Prostate gland (tissue), 2 donors: ENCODE measurements around the gene LHX4. TPM values are rescaled to one million over a fixed set of nuclear protein-coding genes. Genes with fewer than 3 reads are reported as not detected.

ENCODE experiments used
- DNase-seq: peaks from one replicate; pipeline ENCODE4 v3.0.0-alpha.2; 2019; ENCODE audit warnings: low spot score
- H3K27ac ChIP-seq, 2 donors: fragments of 200-600 bp; sonication (generic); 2 replicates each; pipeline ENCODE4 v1.5.1; 2017 to 2019
- H3K27me3 ChIP-seq: fragments of 200-600 bp; sonication (generic); replicated peaks from 2 replicates; pipeline ENCODE4 v1.5.1; 2019; ENCODE audit not compliant: insufficient read depth
- H3K36me3 ChIP-seq, 2 donors: fragments of 200-600 bp; sonication (generic); 1 replicate in 1 of 2; 2 replicates in 1 of 2; pipeline versions ENCODE4 v1.5.1 to v1.8.1; 2017 to 2019
- H3K4me1 ChIP-seq: fragments of 200-600 bp; sonication (generic); replicated peaks from 2 replicates; pipeline ENCODE4 v1.5.1; 2019
- H3K4me3 ChIP-seq, 2 donors: fragments of 200-600 bp; sonication (generic); 2 replicates each; pipeline ENCODE4 v1.5.1; 2017 to 2019
- H3K9me3 ChIP-seq: fragments of 200-600 bp; sonication (generic); 2 replicates; pipeline ENCODE4 v1.5.1; 2017
- POLR2A ChIP-seq: fragments of 450-650 bp; IDR thresholded peaks from one replicate; pipeline ENCODE4 v1.6.1; 2016; ENCODE audit warnings: antibody characterized with exemption, mild to moderate bottlenecking
- POLR2AphosphoS5 ChIP-seq: sonication (generic); formaldehyde crosslinking; IDR thresholded peaks from one replicate; pipeline ENCODE4 v1.6.1; 2017; ENCODE audit warnings: antibody characterized with exemption
- WGBS: methylation state at CpG from one replicate; pipeline ENCODE4 v1.1.5; 2018; 5-methylcytosine and 5-hydroxymethylcytosine counted together
- intact Hi-C: fragments of 100-400 bp; cut with DNase I; formaldehyde crosslinking; loops from one replicate; pipeline ENCODE4 v1.14.2; 2022
- total RNA-seq, 2 donors: library from RNA; depleted of rRNA; stranded (reverse); fragments of >200 nt; gene quantifications; one replicate each; pipeline ENCODE4 v1.1.0, GENCODE V29; 2016
- TF ChIP-seq, protein P1 (sequence below), 4 experiments: fragments of 200-600 bp in 2 of 4; fragments of 450-650 bp in 2 of 4; sonication (generic) in 2 of 4; IDR thresholded peaks; 1 replicate in 3 of 4; 2 replicates in 1 of 4; pipeline ENCODE4 v1.5.1; 2016 to 2019; ENCODE audit warnings: antibody characterized with exemption in 4 of 4, mild to moderate bottlenecking in 2 of 4, moderate library complexity in 2 of 4

LHX4 gene
- total RNA-seq, 2 donors from 2014 or later = not detected

DNA sequence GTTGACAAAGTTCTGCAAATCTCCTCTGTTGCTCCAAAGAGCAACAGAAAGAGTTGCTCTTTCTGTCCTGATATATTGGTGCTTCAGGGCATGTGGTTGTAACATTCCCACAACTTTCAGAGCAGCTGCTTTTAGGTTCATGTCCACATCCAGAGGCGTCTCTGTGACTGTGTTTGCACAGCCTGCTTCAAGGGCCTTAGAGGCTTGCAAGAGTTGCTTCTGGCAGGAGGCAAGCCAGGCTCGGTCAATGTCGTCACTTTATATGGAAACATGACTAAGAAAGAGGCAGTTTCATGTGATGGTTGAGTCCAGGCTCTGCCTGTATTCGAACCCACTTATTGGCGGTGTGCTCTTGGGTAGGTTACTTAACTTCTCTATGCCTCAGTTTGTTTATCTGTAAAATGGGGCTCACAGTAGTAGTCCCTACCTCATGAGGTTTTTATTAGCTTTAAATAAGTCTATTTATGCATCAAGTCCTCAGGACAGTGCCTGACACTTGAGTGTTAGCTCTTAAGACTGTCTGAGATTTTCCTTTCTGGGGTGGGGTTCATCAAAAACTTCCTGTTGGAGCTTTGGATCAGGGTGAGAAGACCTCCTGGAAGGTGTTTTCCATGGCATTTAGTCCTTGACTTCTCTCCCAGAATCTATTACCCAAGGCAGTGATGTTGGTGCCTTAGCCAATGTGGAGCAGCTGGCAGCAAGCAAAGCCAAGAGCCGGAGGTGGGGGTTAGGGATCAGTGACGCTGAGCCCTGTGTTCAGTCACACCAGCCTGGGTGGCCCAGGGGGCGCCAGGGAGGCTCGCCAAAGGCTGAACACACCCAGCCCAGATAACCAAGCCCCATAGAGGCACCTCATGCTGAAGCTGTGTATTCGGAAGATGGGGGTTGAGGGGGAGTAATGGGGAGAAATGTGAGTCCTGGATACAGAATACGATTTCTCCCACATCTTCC, 18.9 kb downstream of the LHX4 start:
- H3K27ac ChIP-seq = no peak overlapping the region

DNA sequence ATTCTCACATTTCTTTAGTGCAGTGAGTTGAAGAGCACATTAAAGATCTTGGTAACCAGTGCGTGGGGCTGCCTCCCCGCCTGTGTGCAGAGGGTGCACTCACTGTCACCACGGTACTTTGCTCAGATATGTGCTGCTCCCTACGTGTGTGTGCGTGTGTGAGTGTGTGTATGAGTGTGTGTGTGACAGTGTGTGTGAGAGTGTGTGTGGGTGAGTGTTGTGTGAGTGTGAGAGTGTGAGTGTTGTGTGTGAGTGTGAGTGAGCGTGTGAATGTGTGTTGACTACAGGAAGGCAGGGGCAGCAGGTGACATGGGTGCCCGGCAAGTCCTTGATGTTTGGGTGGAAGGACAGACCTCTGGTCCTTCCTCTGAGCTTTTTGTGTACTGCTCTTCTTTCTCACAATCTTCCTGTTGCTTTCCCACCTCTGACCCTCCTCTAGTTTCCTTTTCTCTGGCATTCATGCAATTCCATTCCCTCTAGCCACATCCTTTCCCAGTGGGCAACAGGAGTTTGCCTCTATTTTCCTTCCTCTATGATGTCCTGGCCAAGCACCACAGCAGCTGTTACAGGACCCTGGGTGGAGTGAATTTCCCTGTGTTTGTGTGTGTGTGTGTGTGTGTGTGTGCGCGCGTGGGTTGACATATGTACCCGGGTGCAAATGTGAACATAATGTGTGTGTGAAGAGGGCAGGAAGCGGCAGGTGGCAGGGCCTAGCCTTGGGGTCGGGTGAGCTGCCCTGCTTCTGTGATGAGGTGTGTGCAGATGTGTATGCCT, 19.8 kb downstream of the LHX4 start:
- no peaks in the 10 kb centered on the region for H3K27me3 ChIP-seq
- no peak overlapping the region for H3K27ac ChIP-seq
- intact Hi-C loops = loop anchor here (5.0 kb wide), 1 partner anchor 232 kb away; no protein-coding TSS in a partner anchor
- H3K9me3 ChIP-seq = no peaks in the 10 kb centered on the region
- no peak overlapping the region for H3K4me3 ChIP-seq
- H3K4me1 ChIP-seq = no peaks in the 10 kb centered on the region
- no peaks in the 10 kb centered on the region for H3K36me3 ChIP-seq
- DNase-seq = no peak
- TF ChIP-seq, protein P1, sequence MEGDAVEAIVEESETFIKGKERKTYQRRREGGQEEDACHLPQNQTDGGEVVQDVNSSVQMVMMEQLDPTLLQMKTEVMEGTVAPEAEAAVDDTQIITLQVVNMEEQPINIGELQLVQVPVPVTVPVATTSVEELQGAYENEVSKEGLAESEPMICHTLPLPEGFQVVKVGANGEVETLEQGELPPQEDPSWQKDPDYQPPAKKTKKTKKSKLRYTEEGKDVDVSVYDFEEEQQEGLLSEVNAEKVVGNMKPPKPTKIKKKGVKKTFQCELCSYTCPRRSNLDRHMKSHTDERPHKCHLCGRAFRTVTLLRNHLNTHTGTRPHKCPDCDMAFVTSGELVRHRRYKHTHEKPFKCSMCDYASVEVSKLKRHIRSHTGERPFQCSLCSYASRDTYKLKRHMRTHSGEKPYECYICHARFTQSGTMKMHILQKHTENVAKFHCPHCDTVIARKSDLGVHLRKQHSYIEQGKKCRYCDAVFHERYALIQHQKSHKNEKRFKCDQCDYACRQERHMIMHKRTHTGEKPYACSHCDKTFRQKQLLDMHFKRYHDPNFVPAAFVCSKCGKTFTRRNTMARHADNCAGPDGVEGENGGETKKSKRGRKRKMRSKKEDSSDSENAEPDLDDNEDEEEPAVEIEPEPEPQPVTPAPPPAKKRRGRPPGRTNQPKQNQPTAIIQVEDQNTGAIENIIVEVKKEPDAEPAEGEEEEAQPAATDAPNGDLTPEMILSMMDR (IDR thresholded peaks at IDR 0.05) = no peak
- TF ChIP-seq POLR2AphosphoS5 (no peak), POLR2A (no peak)
- 87% methylated on average over 13 of the region's 13 CpGs for WGBS

More for the DNA sequence above, 18.9 kb downstream of the LHX4 start:
- 71% methylated on average over 11 of the region's 11 CpGs for WGBS
- no peak for TF ChIP-seq POLR2AphosphoS5
- no peak for TF ChIP-seq POLR2A
- TF ChIP-seq, protein P1 (IDR thresholded peaks at IDR 0.05) = no peak
- no peak for DNase-seq
- no peaks in the 10 kb centered on the region for H3K36me3 ChIP-seq
- intact Hi-C loops = no loop called here
- H3K4me3 ChIP-seq = no peak overlapping the region
- no peaks in the 10 kb centered on the region for H3K4me1 ChIP-seq
- H3K9me3 ChIP-seq = no peaks in the 10 kb centered on the region
- no peaks in the 10 kb centered on the region for H3K27me3 ChIP-seq

- H3K9me3 ChIP-seq = no peaks in the 10 kb centered on the region
- intact Hi-C loops = loop anchor here (5.0 kb wide), 1 partner anchor 232 kb away; no protein-coding TSS in a partner anchor
- WGBS = 82% methylated on average over 7 of the region's 7 CpGs
- H3K27ac ChIP-seq = no peak overlapping the region
- no peaks in the 10 kb centered on the region for H3K36me3 ChIP-seq
- TF ChIP-seq POLR2A (no peak), POLR2AphosphoS5 (no peak)
- TF ChIP-seq, protein P1 (IDR thresholded peaks at IDR 0.05) = no peak
- no peak overlapping the region for H3K4me3 ChIP-seq
- DNase-seq = no peak
- H3K27me3 ChIP-seq = no peaks in the 10 kb centered on the region
- no peaks in the 10 kb centered on the region for H3K4me1 ChIP-seq
Observed at GRCh38 chr1:180250499-180250770, 20.4 kb downstream of the LHX4 start.

- Histone ChIP-seq H3K4me3 (no peak overlapping the region), H3K4me1 (no peaks in the 10 kb centered on the region), H3K36me3 (no peaks in the 10 kb centered on the region), H3K27ac (no peak overlapping the region), H3K27me3 (no peaks in the 10 kb centered on the region), H3K9me3 (no peaks in the 10 kb centered on the region)
- no peak for DNase-seq
- intact Hi-C loops = loop anchor here (5.0 kb wide), 1 partner anchor 231 kb away; no protein-coding TSS in a partner anchor
- 86% methylated on average over 16 of the region's 16 CpGs for WGBS
- no peak for TF ChIP-seq POLR2A
- TF ChIP-seq, protein P1 (IDR thresholded peaks at IDR 0.05) = no peak
- TF ChIP-seq POLR2AphosphoS5 = no peak
Observed at GRCh38 chr1:180250883-180251509, 20.9 kb downstream of the LHX4 start.
